Gastroesophageal sphincter (tissue), 3 donors: ENCODE measurements around the gene ABCG5.

Source experiments
- CTCF ChIP-seq, 4 experiments: fragments of 200-600 bp in 2 of 4; fragments of 450-650 bp in 2 of 4; sonication (generic) in 1 of 4; IDR thresholded peaks; one replicate each; pipeline ENCODE4 v1.5.1; 2017 to 2019; ENCODE audit warnings: antibody characterized with exemption in 4 of 4, mild to moderate bottlenecking in 2 of 4, moderate library complexity in 2 of 4
- POLR2AphosphoS5 ChIP-seq: sonication (generic); formaldehyde crosslinking; IDR thresholded peaks from one replicate; pipeline ENCODE4 v1.6.1; 2017; ENCODE audit warnings: antibody characterized with exemption

- no peak for TF ChIP-seq CTCF (IDR thresholded peaks at IDR 0.05)
- no peak for TF ChIP-seq POLR2AphosphoS5
These were observed 72.6 kb downstream of the ABCG5 start for GRCh38 chr2:43766006-43766405.
